ENCODE data around the gene INTS6.

DNA sequence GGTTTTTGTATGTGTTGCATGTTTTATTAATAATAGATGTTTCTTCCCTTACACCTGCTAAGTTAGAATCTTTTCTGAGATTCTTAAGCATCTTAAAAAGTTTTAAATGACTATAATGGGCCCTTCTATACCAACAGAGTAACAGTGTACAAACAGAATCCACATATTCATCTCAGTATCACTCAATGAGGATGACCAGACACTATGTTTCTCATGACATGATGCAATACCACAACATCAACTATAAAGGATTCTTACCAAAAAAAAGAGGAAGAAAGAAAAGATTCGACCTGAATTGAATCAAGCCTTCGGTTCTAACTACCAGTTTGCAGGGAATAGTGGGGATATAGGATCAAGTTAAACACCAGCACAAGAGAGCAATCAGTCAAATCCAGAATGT lies 56.5 kb downstream of the INTS6 start:
- TF ChIP-seq, protein P1, sequence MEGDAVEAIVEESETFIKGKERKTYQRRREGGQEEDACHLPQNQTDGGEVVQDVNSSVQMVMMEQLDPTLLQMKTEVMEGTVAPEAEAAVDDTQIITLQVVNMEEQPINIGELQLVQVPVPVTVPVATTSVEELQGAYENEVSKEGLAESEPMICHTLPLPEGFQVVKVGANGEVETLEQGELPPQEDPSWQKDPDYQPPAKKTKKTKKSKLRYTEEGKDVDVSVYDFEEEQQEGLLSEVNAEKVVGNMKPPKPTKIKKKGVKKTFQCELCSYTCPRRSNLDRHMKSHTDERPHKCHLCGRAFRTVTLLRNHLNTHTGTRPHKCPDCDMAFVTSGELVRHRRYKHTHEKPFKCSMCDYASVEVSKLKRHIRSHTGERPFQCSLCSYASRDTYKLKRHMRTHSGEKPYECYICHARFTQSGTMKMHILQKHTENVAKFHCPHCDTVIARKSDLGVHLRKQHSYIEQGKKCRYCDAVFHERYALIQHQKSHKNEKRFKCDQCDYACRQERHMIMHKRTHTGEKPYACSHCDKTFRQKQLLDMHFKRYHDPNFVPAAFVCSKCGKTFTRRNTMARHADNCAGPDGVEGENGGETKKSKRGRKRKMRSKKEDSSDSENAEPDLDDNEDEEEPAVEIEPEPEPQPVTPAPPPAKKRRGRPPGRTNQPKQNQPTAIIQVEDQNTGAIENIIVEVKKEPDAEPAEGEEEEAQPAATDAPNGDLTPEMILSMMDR (IDR thresholded peaks at IDR 0.05): no peak
- TF ChIP-seq POLR2AphosphoS5 (IDR thresholded peaks at IDR 0.05) (no peak), POLR2A (IDR thresholded peaks at IDR 0.05) (no peak)
